ENCODE measurements around the gene FBXO48. TPM values are rescaled to one million over a fixed set of nuclear protein-coding genes. Genes with fewer than 3 reads are reported as not detected.

FBXO48 gene
- total and polyA plus RNA-seq, 2 of the 4 experiments (the other 2 are of a cell fraction), result 0.18 to 0.43 TPM

- CTCF ChIA-PET, result no interaction called here
- Histone ChIP-seq H3K4me1 (ENCODE audit: control insufficient read depth, insufficient read depth, low read length) (no peaks in the 10 kb centered on the region), H3K4ac (ENCODE audit: low read depth, low read length) (no peak overlapping the region), H3K4me2 (ENCODE audit: low read depth, low read length) (no peak overlapping the region), H2AK9ac (replicated peaks; ENCODE audit: low read depth, low read length, poor library complexity) (no peak overlapping the region), H2AFZ (replicated peaks; ENCODE audit: low read length, poor library complexity) (no peak overlapping the region), H4K8ac (ENCODE audit: low read depth in 2 of 2, low read length in 2 of 2) (no peak overlapping the region), H3K18ac (ENCODE audit: low read depth, low read length) (no peak overlapping the region), H2AK5ac (ENCODE audit: low read depth, low read length) (no peak overlapping the region), H3K9me1 (ENCODE audit: insufficient read depth, low read length) (no peaks in the 10 kb centered on the region), H3K23ac (ENCODE audit: low read depth, low read length) (no peak overlapping the region), H3K14ac (replicated peaks; ENCODE audit: low read depth, low read length) (no peak overlapping the region), H3K56ac (ENCODE audit: extremely low read depth, insufficient read depth, low read length) (no peak overlapping the region), H3K27me3 (ENCODE audit: control insufficient read depth, insufficient read depth, low read length) (no peaks in the 10 kb centered on the region), H3K36me3 (ENCODE audit: control insufficient read depth, insufficient read depth, low read length) (no peaks in the 10 kb centered on the region), H2BK20ac (ENCODE audit: low read depth, low read length) (no peak overlapping the region), H2BK120ac (ENCODE audit: low read depth, low read length) (no peak overlapping the region), H4K91ac (ENCODE audit: insufficient read depth, low read depth, low read length) (no peak overlapping the region), H2BK15ac (ENCODE audit: low read depth, low read length) (no peak overlapping the region), H3K4me3 (ENCODE audit: insufficient read depth, low read depth, low read length) (no peak overlapping the region), H3K9ac (ENCODE audit: low read depth, low read length) (no peak overlapping the region), H3K27ac (ENCODE audit: insufficient read depth, low read length) (no peak overlapping the region), H3K79me1 (ENCODE audit: low read depth in 1 of 2, low read length in 2 of 2) (no peaks in the 10 kb centered on the region), H4K20me1 (ENCODE audit: insufficient read depth, low read length) (no peaks in the 10 kb centered on the region), H4K5ac (ENCODE audit: low read depth, low read length) (no peak overlapping the region), H2BK5ac (ENCODE audit: low read depth, low read length, poor library complexity, severe bottlenecking) (no peak overlapping the region), H3K9me3 (ENCODE audit: control insufficient read depth, insufficient read depth, low read length) (no peaks in the 10 kb centered on the region)
- ATAC-seq (ENCODE audit: low read depth), result no peak
- no TSS peak for BruUV-seq (replicated peaks)
- POLR2A ChIA-PET (ENCODE audit: unreplicated experiment), result no interaction called here
- intact Hi-C loops (cut with micrococcal nuclease), result no loop called here
- in situ Hi-C loops (cut with MboI; ENCODE audit: low sequenced_read_pairs), result no loop called here
- TF ChIP-seq MXI1 (IDR thresholded peaks at IDR 0.05; ENCODE audit: borderline replicate concordance, low read depth, low read length) (no peak), MAZ (IDR thresholded peaks at IDR 0.05; ENCODE audit: borderline replicate concordance, low read depth, low read length) (no peak), BHLHE40 (IDR thresholded peaks at IDR 0.05; ENCODE audit: low read depth, low read length) (no peak), CEBPB (IDR thresholded peaks at IDR 0.05; ENCODE audit: low read depth, low read length) (no peak), NFE2L2 (IDR thresholded peaks at IDR 0.05; ENCODE audit: low read depth, low read length) (no peak), CTCF (conservative IDR thresholded peaks at IDR 0.05; ENCODE audit: low read depth, low read length) (no peak), FOS (IDR thresholded peaks at IDR 0.05; ENCODE audit: low read depth, low read length) (no peak)
- TF ChIP-seq, protein P1, sequence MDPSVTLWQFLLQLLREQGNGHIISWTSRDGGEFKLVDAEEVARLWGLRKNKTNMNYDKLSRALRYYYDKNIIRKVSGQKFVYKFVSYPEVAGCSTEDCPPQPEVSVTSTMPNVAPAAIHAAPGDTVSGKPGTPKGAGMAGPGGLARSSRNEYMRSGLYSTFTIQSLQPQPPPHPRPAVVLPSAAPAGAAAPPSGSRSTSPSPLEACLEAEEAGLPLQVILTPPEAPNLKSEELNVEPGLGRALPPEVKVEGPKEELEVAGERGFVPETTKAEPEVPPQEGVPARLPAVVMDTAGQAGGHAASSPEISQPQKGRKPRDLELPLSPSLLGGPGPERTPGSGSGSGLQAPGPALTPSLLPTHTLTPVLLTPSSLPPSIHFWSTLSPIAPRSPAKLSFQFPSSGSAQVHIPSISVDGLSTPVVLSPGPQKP (IDR thresholded peaks at IDR 0.05; ENCODE audit: borderline replicate concordance, low read depth, low read length), result no peak
- TF ChIP-seq, protein P2, sequence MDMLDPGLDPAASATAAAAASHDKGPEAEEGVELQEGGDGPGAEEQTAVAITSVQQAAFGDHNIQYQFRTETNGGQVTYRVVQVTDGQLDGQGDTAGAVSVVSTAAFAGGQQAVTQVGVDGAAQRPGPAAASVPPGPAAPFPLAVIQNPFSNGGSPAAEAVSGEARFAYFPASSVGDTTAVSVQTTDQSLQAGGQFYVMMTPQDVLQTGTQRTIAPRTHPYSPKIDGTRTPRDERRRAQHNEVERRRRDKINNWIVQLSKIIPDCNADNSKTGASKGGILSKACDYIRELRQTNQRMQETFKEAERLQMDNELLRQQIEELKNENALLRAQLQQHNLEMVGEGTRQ (IDR thresholded peaks at IDR 0.05; ENCODE audit: low read depth, low read length), result no peak
- WGBS, 2 experiments (ENCODE audit: extremely low coverage in 2 of 2, insufficient read length in 1 of 2), result no CpG with 5 or more reads among the region's 2 CpGs
- dilution Hi-C loops (cut with HindIII; ENCODE audit: low sequenced_read_pairs, unreplicated experiment), result no loop called here
- no peak for DNase-seq
These were observed 47.3 kb upstream of the FBXO48 start for GRCh38 chr2:68514316-68514929.

Data from IMR-90 (cell line).